Esophagus muscularis mucosa (tissue), 4 donors: Measurements from ENCODE around the gene PRM2.

Experiments used
- CTCF ChIP-seq, 3 experiments: fragments of 200-600 bp in 2 of 3; fragments of 450-650 bp in 1 of 3; sonication (generic) in 2 of 3; IDR thresholded peaks; one replicate each; pipeline ENCODE4 v1.5.1; 2017 to 2019; ENCODE audit warnings: antibody characterized with exemption in 3 of 3, mild to moderate bottlenecking in 2 of 3, moderate library complexity in 1 of 3
- EP300 ChIP-seq: sonication (generic); formaldehyde crosslinking; IDR thresholded peaks from one replicate; pipeline ENCODE4 v1.6.1; 2017; ENCODE audit warnings: antibody characterized with exemption
- POLR2A ChIP-seq: fragments of 450-650 bp; IDR thresholded peaks from one replicate; pipeline ENCODE4 v1.6.1; 2017; ENCODE audit warnings: antibody characterized with exemption, moderate library complexity, mild to moderate bottlenecking, low read depth
- POLR2AphosphoS5 ChIP-seq, 2 donors: sonication (generic); formaldehyde crosslinking; IDR thresholded peaks; one replicate each; pipeline ENCODE4 v1.6.1; 2017; ENCODE audit warnings: antibody characterized with exemption in 2 of 2

GRCh38 chr16:11314309-11314894, 38.1 kb upstream of the PRM2 start:
- TF ChIP-seq CTCF (IDR thresholded peaks at IDR 0.05) (no peak), POLR2A (no peak), EP300 (no peak), POLR2AphosphoS5 (IDR thresholded peaks at IDR 0.05) (no peak)
